Measurements from ENCODE around the gene MICOS13.

The MICOS13 gene

GRCh38 chr19:5651361-5651760 is 29.0 kb downstream of the MICOS13 start:
- Histone ChIP-seq H3F3A (ENCODE audit: control insufficient read depth, insufficient read depth) (no peaks in the 10 kb centered on the region; the same call in 1 of the 2 replicates), H3K36me3 (ENCODE audit: control insufficient read depth, low read length) (peaks cover 90% of the 10 kb centered on the region), H3K79me2 (ENCODE audit: control insufficient read depth, low read length) (peaks cover 21% of the 10 kb centered on the region), H3K9me2 (replicated peaks; ENCODE audit: control insufficient read depth, low read length) (no peaks in the 10 kb centered on the region), H4K20me1 (ENCODE audit: control insufficient read depth, insufficient read depth, low read depth, low read length) (no peaks in the 10 kb centered on the region), H3K27ac (ENCODE audit: low read depth, low read length) (no peak overlapping the region), H3K4me3 (ENCODE audit: low read length) (no peak overlapping the region), H3K4me2 (ENCODE audit: low read length) (no peak overlapping the region), H3K9me3 (ENCODE audit: control insufficient read depth, insufficient read depth, low read length) (no peaks in the 10 kb centered on the region), H3K4me1 (ENCODE audit: control insufficient read depth, low read length) (no peaks in the 10 kb centered on the region), H3K27me3 (ENCODE audit: control insufficient read depth, low read length) (no peaks in the 10 kb centered on the region)
- TF ChIP-seq CTCF (IDR thresholded peaks at IDR 0.05; ENCODE audit: low read depth, low read length, poor library complexity, severe bottlenecking) (no peak), EZH2phosphoT487 (IDR thresholded peaks at IDR 0.05; ENCODE audit: borderline replicate concordance, low read length) (no peak)

GRCh38 chr19:5648464-5648863 is 31.9 kb downstream of the MICOS13 start:
- no peaks in the 10 kb centered on the region for H3K9me3 ChIP-seq (ENCODE audit: control insufficient read depth, insufficient read depth, low read length)
- H3K27ac ChIP-seq (ENCODE audit: low read depth, low read length) = no peak overlapping the region
- peaks cover 13% of the 10 kb centered on the region; the same call in 1 of the 2 replicates for H4K20me1 ChIP-seq (ENCODE audit: control insufficient read depth, insufficient read depth, low read depth, low read length)
- no peak for TF ChIP-seq EZH2phosphoT487 (IDR thresholded peaks at IDR 0.05; ENCODE audit: borderline replicate concordance, low read length)
- no peak for TF ChIP-seq CTCF (IDR thresholded peaks at IDR 0.05; ENCODE audit: low read depth, low read length, poor library complexity, severe bottlenecking)
- peaks cover 48% of the 10 kb centered on the region for H3K79me2 ChIP-seq (ENCODE audit: control insufficient read depth, low read length)
- peaks cover 92% of the 10 kb centered on the region for H3K36me3 ChIP-seq (ENCODE audit: control insufficient read depth, low read length)
- H3K4me1 ChIP-seq (ENCODE audit: control insufficient read depth, low read length) = no peaks in the 10 kb centered on the region
- H3F3A ChIP-seq (ENCODE audit: control insufficient read depth, insufficient read depth) = no peaks in the 10 kb centered on the region
- no peaks in the 10 kb centered on the region for H3K27me3 ChIP-seq (ENCODE audit: control insufficient read depth, low read length)
- H3K4me3 ChIP-seq (ENCODE audit: low read length) = no peak overlapping the region
- H3K4me2 ChIP-seq (ENCODE audit: low read length) = no peak overlapping the region
- no peaks in the 10 kb centered on the region for H3K9me2 ChIP-seq (replicated peaks; ENCODE audit: control insufficient read depth, low read length)

GRCh38 chr19:5646703-5647102 is 33.6 kb downstream of the MICOS13 start:
- H3F3A ChIP-seq (ENCODE audit: control insufficient read depth, insufficient read depth) = peaks cover 6% of the 10 kb centered on the region; the same call in 1 of the 2 replicates
- H3K4me3 ChIP-seq (ENCODE audit: low read length) = no peak overlapping the region
- H3K27me3 ChIP-seq (ENCODE audit: control insufficient read depth, low read length) = no peaks in the 10 kb centered on the region
- peaks cover 92% of the 10 kb centered on the region for H3K36me3 ChIP-seq (ENCODE audit: control insufficient read depth, low read length)
- H3K27ac ChIP-seq (ENCODE audit: low read depth, low read length) = no peak overlapping the region
- H3K79me2 ChIP-seq (ENCODE audit: control insufficient read depth, low read length) = peaks cover 65% of the 10 kb centered on the region
- H3K9me3 ChIP-seq (ENCODE audit: control insufficient read depth, insufficient read depth, low read length) = no peaks in the 10 kb centered on the region
- TF ChIP-seq EZH2phosphoT487 (IDR thresholded peaks at IDR 0.05; ENCODE audit: borderline replicate concordance, low read length) (no peak), CTCF (IDR thresholded peaks at IDR 0.05; ENCODE audit: low read depth, low read length, poor library complexity, severe bottlenecking) (no peak)
- H4K20me1 ChIP-seq (ENCODE audit: control insufficient read depth, insufficient read depth, low read depth, low read length) = peaks cover 19% of the 10 kb centered on the region; the same call in 1 of the 2 replicates
- no peaks in the 10 kb centered on the region for H3K9me2 ChIP-seq (replicated peaks; ENCODE audit: control insufficient read depth, low read length)
- H3K4me1 ChIP-seq (ENCODE audit: control insufficient read depth, low read length) = no peaks in the 10 kb centered on the region
- H3K4me2 ChIP-seq (ENCODE audit: low read length) = no peak overlapping the region
